ENCODE results near the gene SPOCD1.

GRCh38 chr1:31831397-31832378 lies 15.9 kb upstream of the SPOCD1 start:
- TF ChIP-seq, protein P1, sequence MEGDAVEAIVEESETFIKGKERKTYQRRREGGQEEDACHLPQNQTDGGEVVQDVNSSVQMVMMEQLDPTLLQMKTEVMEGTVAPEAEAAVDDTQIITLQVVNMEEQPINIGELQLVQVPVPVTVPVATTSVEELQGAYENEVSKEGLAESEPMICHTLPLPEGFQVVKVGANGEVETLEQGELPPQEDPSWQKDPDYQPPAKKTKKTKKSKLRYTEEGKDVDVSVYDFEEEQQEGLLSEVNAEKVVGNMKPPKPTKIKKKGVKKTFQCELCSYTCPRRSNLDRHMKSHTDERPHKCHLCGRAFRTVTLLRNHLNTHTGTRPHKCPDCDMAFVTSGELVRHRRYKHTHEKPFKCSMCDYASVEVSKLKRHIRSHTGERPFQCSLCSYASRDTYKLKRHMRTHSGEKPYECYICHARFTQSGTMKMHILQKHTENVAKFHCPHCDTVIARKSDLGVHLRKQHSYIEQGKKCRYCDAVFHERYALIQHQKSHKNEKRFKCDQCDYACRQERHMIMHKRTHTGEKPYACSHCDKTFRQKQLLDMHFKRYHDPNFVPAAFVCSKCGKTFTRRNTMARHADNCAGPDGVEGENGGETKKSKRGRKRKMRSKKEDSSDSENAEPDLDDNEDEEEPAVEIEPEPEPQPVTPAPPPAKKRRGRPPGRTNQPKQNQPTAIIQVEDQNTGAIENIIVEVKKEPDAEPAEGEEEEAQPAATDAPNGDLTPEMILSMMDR (IDR thresholded peaks at IDR 0.05) = no peak
- TF ChIP-seq POLR2A (IDR thresholded peaks at IDR 0.05) = no peak

All from adrenal gland (tissue), 5 donors.